Activated CD4-positive, CD25-positive, alpha-beta regulatory T cell treated with anti-CD3 and anti-CD28 coated beads, Interleukin-2, amount 50 U/mL, for 24 hours (primary cell): Measurements from ENCODE around the gene KLLN.
"Not testable (repeated sequence)": the region's sequence is repeated elsewhere in the genome, so short reads cannot be mapped to it uniquely, and the experiment has no call there.

Source experiments
- ATAC-seq, 2 donors: fragments of 150-1000 bp; cut with Tn5 transposase; one replicate each; pipeline ENCODE4 v1.10.0; 2021; ENCODE audit warnings: mild to moderate bottlenecking in 1 of 2, moderate library complexity in 1 of 2

KLLN gene

DNA sequence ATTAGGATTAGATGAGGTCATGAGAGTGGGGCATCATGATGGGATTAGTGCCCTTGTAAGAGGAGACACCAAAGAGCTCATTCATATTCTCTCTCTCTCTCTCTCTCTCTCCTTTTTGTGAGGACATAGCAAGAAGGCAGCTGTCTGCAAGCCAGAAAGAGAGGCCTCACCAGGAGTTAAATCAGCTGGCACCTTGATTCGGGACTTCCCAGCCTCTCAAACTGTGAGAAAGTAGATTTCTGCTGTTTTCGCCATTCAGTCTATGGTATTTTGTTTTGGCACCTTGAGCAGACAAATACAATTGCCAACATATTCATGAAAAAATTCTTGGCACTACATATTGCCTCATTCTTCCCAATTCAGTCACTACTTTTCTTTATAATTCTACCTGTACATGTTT lies 24.7 kb downstream of the KLLN start:
- ATAC-seq = no peak

DNA sequence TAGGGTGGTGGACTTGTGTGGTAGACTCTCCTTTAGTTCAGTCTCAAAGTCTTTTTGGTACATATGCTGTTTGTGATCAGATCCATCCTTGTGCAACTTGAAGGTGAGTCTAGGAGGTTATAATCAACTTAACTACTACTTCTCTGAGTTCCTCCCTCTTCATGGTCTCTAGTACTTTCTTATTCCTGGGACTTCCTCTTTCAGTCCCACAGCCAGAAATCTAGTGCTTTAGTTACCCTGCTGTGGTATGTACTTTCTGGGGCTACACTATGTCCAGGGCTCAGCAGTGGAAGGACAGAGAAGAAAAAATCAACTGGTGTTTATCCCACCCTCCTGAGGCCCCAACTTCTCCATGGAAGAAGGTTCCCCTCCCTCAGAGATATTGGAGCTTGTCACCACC lies 25.9 kb downstream of the KLLN start:
- ATAC-seq = no peak

GRCh38 chr10:87836098-87836497 lies 27.2 kb downstream of the KLLN start:
- ATAC-seq = no peak

DNA sequence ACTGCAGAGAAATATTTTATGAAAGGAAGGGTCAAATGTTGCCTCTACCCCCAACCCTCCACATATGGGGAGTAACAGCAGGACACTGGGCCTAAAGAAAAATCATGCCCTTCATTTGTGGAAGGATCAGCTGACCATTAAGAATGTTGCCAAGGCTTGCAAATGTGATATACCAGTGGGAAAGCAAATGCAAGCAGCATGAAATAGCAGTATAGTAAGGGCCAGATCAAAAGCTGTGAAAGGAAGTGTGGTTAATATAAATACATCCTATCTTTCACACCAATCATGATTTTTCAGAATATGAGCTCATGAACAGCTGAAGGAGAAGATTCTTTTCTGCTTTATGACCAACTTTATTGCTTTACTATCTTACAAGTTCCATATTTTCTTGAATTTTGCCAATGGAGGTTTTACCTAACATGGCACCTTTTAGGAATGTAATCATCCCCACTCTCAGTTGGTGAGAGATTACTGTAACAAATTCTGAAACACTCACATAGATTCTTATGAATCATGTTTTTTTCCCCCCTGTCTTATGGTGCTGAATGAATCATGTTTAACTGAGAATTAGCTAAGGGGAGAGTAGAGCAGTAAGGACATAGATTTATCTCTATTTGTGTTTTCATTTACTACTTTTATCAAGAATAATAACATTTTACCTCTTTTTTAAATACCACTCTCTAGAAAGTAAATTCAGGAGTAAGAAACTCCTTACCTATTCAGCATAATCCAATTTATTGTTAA lies 33.2 kb downstream of the KLLN start:
- peak; percentile 92 to 93 for ATAC-seq

DNA sequence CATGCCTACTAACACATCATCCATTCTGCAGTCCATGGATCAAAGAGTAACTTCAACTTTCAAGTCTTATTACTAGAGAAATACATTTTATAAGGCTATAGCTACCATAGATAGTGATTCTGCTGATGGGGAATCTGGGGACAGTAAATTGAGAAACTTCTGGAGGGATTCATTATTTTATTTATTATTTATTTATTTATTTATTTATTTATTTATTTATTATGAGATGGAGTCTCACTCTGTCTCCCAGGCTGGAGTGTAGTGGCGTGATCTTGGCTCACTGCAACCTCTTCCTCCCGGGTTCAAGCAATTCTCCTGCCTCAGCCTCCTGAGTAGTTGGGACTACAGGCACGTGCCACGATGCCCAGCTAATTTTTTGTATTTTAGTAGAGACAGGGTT lies 34.3 kb downstream of the KLLN start:
- not testable (repeated sequence) for ATAC-seq

DNA sequence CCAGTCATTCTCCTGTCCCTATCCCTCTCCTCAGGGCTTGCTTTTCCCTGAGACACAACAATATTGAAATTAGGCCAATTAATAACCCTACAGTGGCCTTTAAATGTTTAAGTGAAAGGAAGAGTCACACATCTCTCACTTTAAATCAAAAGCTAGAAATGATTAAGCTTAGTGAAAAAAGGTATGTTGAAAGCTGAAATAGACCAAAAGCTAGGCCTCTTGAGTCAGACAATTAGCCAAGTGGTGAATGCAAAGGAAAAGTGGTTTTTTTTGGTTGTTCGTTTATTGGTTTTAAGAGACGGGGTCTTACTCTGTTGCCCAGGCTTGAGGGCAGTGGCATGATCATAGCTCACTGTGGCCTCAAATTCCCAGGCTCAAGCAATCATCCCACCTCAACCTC lies 35.7 kb downstream of the KLLN start:
- peak in 1 of 2 donors; percentile 19 for ATAC-seq

GRCh38 chr10:87826653-87827052 lies 36.7 kb downstream of the KLLN start:
- ATAC-seq = no peak

DNA sequence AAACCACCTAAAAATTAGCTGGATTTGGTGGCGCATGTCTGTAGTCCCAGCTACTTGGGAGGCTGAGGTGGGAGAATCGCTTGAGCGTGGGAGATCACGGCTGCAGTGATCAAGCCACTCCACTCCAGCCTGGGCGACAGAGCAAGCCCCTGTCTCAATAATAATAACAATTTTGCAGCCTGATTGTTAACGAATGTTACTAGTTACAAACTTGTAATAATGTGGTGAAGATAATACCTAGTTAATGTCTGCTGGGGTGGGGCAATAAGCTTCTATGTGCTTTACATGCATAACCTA lies 44.1 kb downstream of the KLLN start:
- no peak for ATAC-seq

DNA sequence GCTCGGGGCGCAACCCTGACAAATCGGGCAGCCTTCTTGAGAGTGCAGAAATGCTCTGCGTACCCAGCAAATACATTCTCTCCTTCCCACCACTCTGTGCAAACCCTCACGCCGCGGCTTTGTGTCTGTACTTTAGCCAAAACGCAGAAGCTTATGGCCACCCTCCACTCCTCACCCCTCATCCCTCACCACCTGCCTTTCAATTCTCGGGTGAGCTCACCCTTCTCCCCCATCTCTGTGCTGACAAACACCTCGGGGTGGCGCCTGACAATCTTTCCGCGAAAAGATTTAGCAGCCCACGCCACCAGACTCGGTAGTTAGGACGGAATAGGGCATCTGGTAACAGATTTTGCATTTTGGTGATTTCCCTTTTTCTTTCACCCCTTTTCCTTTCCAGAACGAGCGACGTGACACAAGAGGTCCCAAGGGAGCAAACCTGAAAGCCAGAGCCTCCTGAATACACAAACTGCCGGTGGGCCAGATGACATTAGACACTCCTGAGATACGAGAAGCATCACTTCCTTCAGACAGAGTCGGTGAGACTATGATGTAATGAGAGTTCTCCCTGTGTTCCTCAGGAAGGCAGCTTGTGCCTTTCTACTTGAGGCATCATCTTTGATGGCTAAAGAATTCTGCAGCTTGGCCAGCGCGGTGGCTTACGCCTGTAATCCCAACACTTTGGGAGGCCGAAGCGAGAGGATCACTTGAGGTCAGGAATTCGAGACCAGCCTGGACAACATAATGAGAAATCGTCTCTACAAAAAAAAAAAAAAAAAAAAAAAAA lies 44.6 kb downstream of the KLLN start:
- ATAC-seq = peak; percentile 68 to 69

GRCh38 chr10:87817609-87818504 lies 45.5 kb downstream of the KLLN start, which contains the start of gene ATAD1:
Gene ATAD1 (minus strand): TSS chr10:87818226. CDS start chr10:87814599, 3,627 bp downstream.
- ATAC-seq = peak; percentile 86 to 90

- ATAC-seq = no peak
These were observed 46.3 kb downstream of the KLLN start for GRCh38 chr10:87816898-87817608.

DNA sequence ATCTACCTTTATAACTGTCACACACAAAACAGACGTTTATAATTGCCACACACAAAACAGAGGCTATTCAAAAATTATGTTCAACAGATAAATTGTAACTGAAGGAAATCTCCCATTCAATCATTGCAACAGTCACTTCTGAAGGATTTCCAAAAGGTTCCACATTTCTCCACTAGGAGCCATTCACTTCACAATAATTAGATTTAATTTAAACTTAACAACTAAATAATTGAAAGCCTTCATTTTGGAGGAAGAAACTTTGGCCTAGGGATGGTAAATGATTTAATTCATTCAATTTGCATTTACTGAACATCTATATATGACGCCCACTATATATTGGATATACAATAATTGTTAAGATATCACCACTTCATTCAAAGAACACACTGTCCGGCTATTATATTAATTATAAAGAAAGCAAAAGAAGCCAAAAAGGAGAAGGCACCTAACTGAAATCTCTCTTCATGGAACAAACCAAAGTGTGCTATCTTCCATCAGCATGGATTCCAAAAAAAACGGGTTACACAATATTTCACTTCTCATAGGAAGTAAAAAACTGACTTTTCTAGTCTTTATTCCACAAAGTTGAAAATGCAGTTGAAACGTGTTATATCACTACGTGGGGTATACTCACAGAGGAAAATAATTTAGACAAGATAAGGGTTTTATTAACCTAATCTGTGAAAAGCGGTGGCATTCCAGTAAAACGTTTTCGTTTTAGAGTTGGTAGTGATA lies 47.0 kb downstream of the KLLN start:
- ATAC-seq = no peak
